ENCODE measurements around the gene CA7.
A peak's percentile ranks its signal among the peaks of the same experiment; 100 is the strongest.

Gene CA7

GRCh38 chr16:66871840-66872239, 27.6 kb downstream of the CA7 start:
- Histone ChIP-seq H3K9me3 (no peaks in the 10 kb centered on the region), H3K36me3 (replicated peaks) (no peaks in the 10 kb centered on the region), H3K27me3 (ENCODE audit: low read depth) (no peaks in the 10 kb centered on the region), H3K4me3 (no peak overlapping the region), H3K4me1 (peaks cover 4% of the 10 kb centered on the region; the same call in 1 of the 2 replicates)
- in situ Hi-C loops (cut with MboI; ENCODE audit: low sequenced_read_pairs): no loop called here
- DNase-seq (ENCODE audit: low spot score in 2 of 2): no peak

GRCh38 chr16:66872559-66872942, 28.3 kb downstream of the CA7 start:
- no peak for DNase-seq (ENCODE audit: low spot score in 2 of 2)
- Histone ChIP-seq H3K36me3 (replicated peaks) (no peaks in the 10 kb centered on the region), H3K4me3 (peak overlapping the region; percentile 21), H3K4me1 (peaks cover 4% of the 10 kb centered on the region; the same call in 1 of the 2 replicates), H3K9me3 (no peaks in the 10 kb centered on the region), H3K27me3 (ENCODE audit: low read depth) (no peaks in the 10 kb centered on the region)
- in situ Hi-C loops (cut with MboI; ENCODE audit: low sequenced_read_pairs): no loop called here

GRCh38 chr16:66872943-66873684, 28.9 kb downstream of the CA7 start:
- Histone ChIP-seq H3K4me1 (peaks cover 4% of the 10 kb centered on the region; the same call in 1 of the 2 replicates), H3K4me3 (peak overlapping the region; percentile 21), H3K36me3 (replicated peaks) (no peaks in the 10 kb centered on the region), H3K27me3 (ENCODE audit: low read depth) (no peaks in the 10 kb centered on the region), H3K9me3 (no peaks in the 10 kb centered on the region)
- peak; percentile 83 to 94 for DNase-seq (ENCODE audit: low spot score in 2 of 2)
- in situ Hi-C loops (cut with MboI; ENCODE audit: low sequenced_read_pairs): no loop called here

DNA sequence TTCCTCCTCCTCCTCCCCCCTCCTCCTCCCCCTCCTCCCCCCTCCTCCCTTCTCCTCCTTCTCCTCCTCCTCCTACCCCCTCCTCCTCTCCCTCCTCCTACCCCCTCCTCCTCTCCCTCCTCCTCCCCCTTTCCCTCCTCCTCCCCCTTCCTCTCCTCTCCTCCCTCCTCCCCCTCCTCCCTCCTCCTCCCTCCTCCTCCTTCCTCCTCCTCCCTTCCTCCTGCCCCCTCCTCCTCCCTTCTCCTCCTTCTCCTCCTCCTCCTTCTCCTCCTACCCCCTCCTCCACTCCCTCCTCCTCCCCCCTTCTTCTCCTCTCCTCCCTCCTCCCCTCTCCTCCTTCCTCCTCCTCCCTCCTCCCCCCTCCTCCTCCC, 29.5 kb downstream of the CA7 start:
- no peak overlapping the region for H3K4me3 ChIP-seq
- in situ Hi-C loops (cut with MboI; ENCODE audit: low sequenced_read_pairs): no loop called here

DNA sequence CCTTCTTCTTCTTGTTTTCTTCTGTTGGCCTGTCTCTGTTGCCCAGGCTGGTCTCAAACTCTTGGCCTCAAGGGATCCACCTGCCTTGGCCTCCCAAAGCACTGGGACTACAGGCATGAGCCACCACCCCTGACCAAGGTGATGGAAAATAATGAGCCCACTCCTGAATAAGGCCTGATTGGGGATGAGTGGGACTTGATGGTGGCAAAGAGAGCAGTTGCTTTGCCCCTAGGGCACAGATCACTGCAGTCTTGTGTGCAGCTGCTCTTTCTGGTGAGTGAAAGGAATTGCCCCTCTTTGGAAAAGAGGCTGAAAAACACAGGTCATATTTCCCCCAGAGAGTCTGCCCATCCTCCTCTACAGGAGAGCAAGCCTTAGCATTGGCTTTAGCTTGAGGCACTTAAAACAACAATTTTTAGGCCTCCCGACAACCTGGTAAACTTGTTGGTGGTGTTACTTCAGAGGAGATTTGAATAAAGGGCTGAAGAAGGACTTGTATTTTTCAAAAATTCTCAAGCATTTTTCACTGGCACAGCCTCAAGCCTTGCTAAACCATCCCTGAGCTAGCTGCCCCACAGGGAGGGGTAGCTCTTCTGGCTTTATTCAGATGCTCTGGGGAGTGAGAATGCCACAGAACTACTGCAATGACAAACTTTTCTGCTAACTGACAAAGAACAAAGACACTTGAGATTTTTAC, 30.0 kb downstream of the CA7 start:
- Histone ChIP-seq H3K27me3 (ENCODE audit: low read depth) (no peaks in the 10 kb centered on the region), H3K4me1 (peaks cover 4% of the 10 kb centered on the region; the same call in 1 of the 2 replicates), H3K4me3 (no peak overlapping the region), H3K9me3 (no peaks in the 10 kb centered on the region), H3K36me3 (replicated peaks) (no peaks in the 10 kb centered on the region)
- in situ Hi-C loops (cut with MboI; ENCODE audit: low sequenced_read_pairs): no loop called here
- DNase-seq (ENCODE audit: low spot score in 2 of 2): no peak

More for the DNA sequence above, 29.5 kb downstream of the CA7 start:
- no peaks in the 10 kb centered on the region for H3K9me3 ChIP-seq
- DNase-seq (ENCODE audit: low spot score in 2 of 2): no peak
- no peaks in the 10 kb centered on the region for H3K27me3 ChIP-seq (ENCODE audit: low read depth)
- peaks cover 4% of the 10 kb centered on the region; the same call in 1 of the 2 replicates for H3K4me1 ChIP-seq
- no peaks in the 10 kb centered on the region for H3K36me3 ChIP-seq (replicated peaks)

- in situ Hi-C loops (cut with MboI; ENCODE audit: low sequenced_read_pairs): no loop called here
- no peaks in the 10 kb centered on the region for H3K27me3 ChIP-seq (ENCODE audit: low read depth)
- no peaks in the 10 kb centered on the region for H3K36me3 ChIP-seq (replicated peaks)
- peaks cover 12% of the 10 kb centered on the region for H3K4me1 ChIP-seq
- no peaks in the 10 kb centered on the region for H3K9me3 ChIP-seq
- H3K4me3 ChIP-seq: no peak overlapping the region
- no peak for DNase-seq (ENCODE audit: low spot score in 2 of 2)
Measured at GRCh38 chr16:66878067-66878466, 33.9 kb downstream of the CA7 start.

DNA sequence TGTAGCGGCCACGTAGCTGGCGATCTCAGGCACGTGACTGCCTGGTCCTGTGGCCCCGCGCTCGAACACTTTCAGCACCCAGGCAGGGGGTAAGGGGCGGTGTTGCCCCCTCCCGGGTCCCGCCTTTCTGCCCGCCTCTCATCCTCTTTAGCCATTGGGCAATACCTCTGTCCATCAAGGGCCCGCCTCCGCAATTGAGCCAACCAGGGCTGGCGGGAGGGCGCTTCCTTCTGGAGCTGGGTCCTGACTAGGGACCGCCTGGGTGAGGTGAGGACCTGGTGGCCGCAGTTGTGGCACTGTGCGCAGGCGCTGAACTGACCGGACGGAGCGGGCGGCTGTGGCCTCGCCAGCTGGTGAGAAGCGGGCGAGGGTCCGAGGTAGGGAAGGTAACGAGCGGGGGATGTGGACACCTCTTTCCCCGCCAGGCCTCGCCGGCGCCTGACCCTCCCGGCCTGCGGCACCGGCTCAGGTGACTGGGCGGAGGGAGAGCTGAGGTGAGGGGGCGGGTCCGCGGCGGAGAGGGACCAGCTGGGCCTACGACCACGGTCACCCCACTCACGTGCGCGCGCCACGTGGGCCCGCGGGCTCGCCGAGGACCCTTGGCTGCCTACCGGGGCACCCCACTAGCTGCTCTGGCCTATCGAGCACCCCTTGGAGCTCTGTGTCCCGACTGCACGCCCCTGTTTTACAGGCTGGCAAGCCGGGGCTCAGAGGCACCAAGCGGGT, 36.2 kb downstream of the CA7 start, which contains the start of gene PDP2:
Gene PDP2, plus strand, starts transcription at position 228 of the 726 bp plus-strand sequence. CDS start 3,770 bp downstream, outside the sequence.
- in situ Hi-C loops (cut with MboI; ENCODE audit: low sequenced_read_pairs): no loop called here
- Histone ChIP-seq H3K4me1 (peaks cover 12% of the 10 kb centered on the region), H3K27me3 (ENCODE audit: low read depth) (no peaks in the 10 kb centered on the region), H3K4me3 (peak within 1 kb of the TSS; percentile 88), H3K9me3 (no peaks in the 10 kb centered on the region), H3K36me3 (replicated peaks) (peaks cover 14% of the 10 kb centered on the region)
- DNase-seq (ENCODE audit: low spot score in 2 of 2): peak; percentile 93 to 98

GRCh38 chr16:66881014-66881417, 36.8 kb downstream of the CA7 start:
- DNase-seq (ENCODE audit: low spot score in 2 of 2): peak in 1 of 2 experiments; percentile 33
- H3K4me3 ChIP-seq: peak overlapping the region; percentile 88
- no peaks in the 10 kb centered on the region for H3K9me3 ChIP-seq
- peaks cover 12% of the 10 kb centered on the region for H3K4me1 ChIP-seq
- H3K36me3 ChIP-seq (replicated peaks): peaks cover 20% of the 10 kb centered on the region
- H3K27me3 ChIP-seq (ENCODE audit: low read depth): no peaks in the 10 kb centered on the region
- in situ Hi-C loops (cut with MboI; ENCODE audit: low sequenced_read_pairs): no loop called here

DNA sequence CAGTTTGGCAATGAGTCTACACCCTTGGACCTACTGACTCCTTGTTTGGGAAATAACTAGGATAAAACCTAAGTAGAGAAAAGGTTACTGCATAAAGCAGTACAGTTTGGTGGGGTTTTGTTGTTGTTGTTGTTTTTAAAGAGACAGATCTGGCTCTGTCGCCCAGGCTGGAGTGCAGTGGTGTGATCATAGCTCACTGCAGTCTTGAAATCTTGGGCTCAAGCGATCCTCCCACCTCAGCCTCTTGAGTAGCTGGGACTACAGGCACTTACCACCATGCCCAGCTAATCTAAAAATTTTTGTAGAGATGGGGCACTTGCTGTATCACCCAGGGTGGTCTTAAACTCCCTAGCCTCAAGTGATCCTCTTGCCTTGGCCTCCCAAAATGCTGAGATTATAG, 37.3 kb downstream of the CA7 start:
- peaks cover 21% of the 10 kb centered on the region for H3K36me3 ChIP-seq (replicated peaks)
- DNase-seq (ENCODE audit: low spot score in 2 of 2): no peak
- peak overlapping the region; percentile 88 for H3K4me3 ChIP-seq
- H3K27me3 ChIP-seq (ENCODE audit: low read depth): no peaks in the 10 kb centered on the region
- peaks cover 12% of the 10 kb centered on the region for H3K4me1 ChIP-seq
- in situ Hi-C loops (cut with MboI; ENCODE audit: low sequenced_read_pairs): no loop called here
- no peaks in the 10 kb centered on the region for H3K9me3 ChIP-seq

DNA sequence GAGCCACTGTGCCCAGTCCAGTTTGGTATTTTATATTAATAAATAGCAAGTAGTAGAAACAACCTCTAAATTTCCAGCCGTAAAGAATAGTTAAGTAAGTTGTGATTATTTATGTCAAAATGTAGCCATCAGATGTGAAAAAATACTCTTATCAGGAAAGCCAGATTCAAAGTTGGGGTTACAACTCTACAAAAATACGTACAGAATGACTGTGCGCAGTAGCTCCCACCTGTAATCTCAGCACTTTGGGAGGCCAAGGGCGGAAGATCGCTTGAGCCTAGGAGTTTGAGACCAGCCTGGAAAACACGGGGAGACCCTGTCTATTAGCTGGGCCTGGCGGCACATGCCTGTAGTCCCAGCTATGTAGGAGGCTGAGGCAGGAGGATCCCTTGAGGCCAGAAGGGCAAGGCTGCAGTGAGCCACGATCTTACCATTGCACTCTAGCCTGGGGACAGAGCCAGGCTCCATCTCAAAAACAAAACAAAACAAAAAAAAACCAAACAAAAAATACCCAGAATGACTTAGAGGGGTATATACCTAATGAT, 37.8 kb downstream of the CA7 start:
- in situ Hi-C loops (cut with MboI; ENCODE audit: low sequenced_read_pairs): no loop called here
- peak overlapping the region; percentile 88 for H3K4me3 ChIP-seq
- peaks cover 12% of the 10 kb centered on the region for H3K4me1 ChIP-seq
- H3K27me3 ChIP-seq (ENCODE audit: low read depth): no peaks in the 10 kb centered on the region
- H3K9me3 ChIP-seq: no peaks in the 10 kb centered on the region
- H3K36me3 ChIP-seq (replicated peaks): peaks cover 26% of the 10 kb centered on the region
- DNase-seq (ENCODE audit: low spot score in 2 of 2): no peak

GRCh38 chr16:66882702-66883101, 38.5 kb downstream of the CA7 start:
- Histone ChIP-seq H3K4me1 (peaks cover 12% of the 10 kb centered on the region), H3K27me3 (ENCODE audit: low read depth) (no peaks in the 10 kb centered on the region), H3K4me3 (no peak overlapping the region), H3K36me3 (replicated peaks) (peaks cover 30% of the 10 kb centered on the region), H3K9me3 (no peaks in the 10 kb centered on the region)
- no peak for DNase-seq (ENCODE audit: low spot score in 2 of 2)
- in situ Hi-C loops (cut with MboI; ENCODE audit: low sequenced_read_pairs): no loop called here

DNA sequence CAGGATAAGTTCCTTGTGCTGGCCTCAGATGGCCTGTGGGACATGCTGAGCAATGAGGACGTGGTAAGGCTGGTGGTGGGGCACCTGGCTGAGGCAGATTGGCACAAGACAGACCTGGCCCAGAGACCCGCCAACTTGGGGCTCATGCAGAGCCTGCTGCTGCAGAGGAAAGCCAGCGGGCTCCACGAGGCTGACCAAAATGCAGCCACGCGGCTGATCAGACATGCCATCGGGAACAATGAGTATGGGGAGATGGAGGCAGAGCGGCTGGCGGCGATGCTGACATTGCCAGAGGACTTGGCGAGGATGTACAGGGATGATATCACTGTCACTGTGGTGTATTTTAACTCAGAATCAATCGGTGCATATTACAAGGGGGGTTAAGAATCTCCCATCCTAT, 41.3 kb downstream of the CA7 start:
- in situ Hi-C loops (cut with MboI; ENCODE audit: low sequenced_read_pairs): no loop called here
- H3K27me3 ChIP-seq (ENCODE audit: low read depth): no peaks in the 10 kb centered on the region
- H3K4me1 ChIP-seq: peaks cover 7% of the 10 kb centered on the region
- no peak for DNase-seq (ENCODE audit: low spot score in 2 of 2)
- no peaks in the 10 kb centered on the region for H3K9me3 ChIP-seq
- H3K4me3 ChIP-seq: no peak overlapping the region
- H3K36me3 ChIP-seq (replicated peaks): peaks cover 30% of the 10 kb centered on the region

- DNase-seq (ENCODE audit: low spot score in 2 of 2): no peak
- Histone ChIP-seq H3K36me3 (replicated peaks) (peaks cover 30% of the 10 kb centered on the region), H3K9me3 (no peaks in the 10 kb centered on the region), H3K27me3 (ENCODE audit: low read depth) (no peaks in the 10 kb centered on the region), H3K4me1 (peaks cover 7% of the 10 kb centered on the region), H3K4me3 (no peak overlapping the region)
- in situ Hi-C loops (cut with MboI; ENCODE audit: low sequenced_read_pairs): no loop called here
Measured at GRCh38 chr16:66886321-66886720, 42.1 kb downstream of the CA7 start.
